ENCODE data around the gene DACH1.

- TF ChIP-seq CTCF (conservative IDR thresholded peaks at IDR 0.05 in 1 of 2, IDR thresholded peaks at IDR 0.05 in 1 of 2; ENCODE audit: low read depth in 1 of 2, low read length in 2 of 2) (no peak), EZH2 (IDR thresholded peaks at IDR 0.05; ENCODE audit: low read length, missing control alignments) (no peak)
Observed at GRCh38 chr13:71617265-71617664, 249.7 kb downstream of the DACH1 start.

All from fibroblast of lung (primary cell).